Osteocyte (in vitro differentiated cells): ENCODE measurements around the gene HSH2D. TPM values are rescaled to one million over a fixed set of nuclear protein-coding genes. Genes with fewer than 3 reads are reported as not detected.

Source experiments
- DNase-seq: peaks from one replicate; pipeline ENCODE4 v3.0.0; 2021; ENCODE audit warnings: mixed read lengths; ENCODE audit not compliant: unreplicated experiment; ENCODE audit errors: extremely low spot score
- H3K27ac Mint-ChIP-seq: one replicate; pipeline ENCODE4 v1.8.0; 2021; ENCODE audit warnings: mild to moderate bottlenecking, mixed read lengths; ENCODE audit not compliant: unreplicated experiment
- H3K27me3 Mint-ChIP-seq: one replicate; pipeline ENCODE4 v1.8.0; 2021; ENCODE audit warnings: mixed read lengths; ENCODE audit not compliant: unreplicated experiment
- H3K36me3 Mint-ChIP-seq: one replicate; pipeline ENCODE4 v1.8.0; 2021; ENCODE audit warnings: mixed read lengths; ENCODE audit not compliant: unreplicated experiment
- H3K4me1 Mint-ChIP-seq: one replicate; pipeline ENCODE4 v1.8.0; 2021; ENCODE audit warnings: mixed read lengths; ENCODE audit not compliant: unreplicated experiment
- H3K4me3 Mint-ChIP-seq: one replicate; pipeline ENCODE4 v1.8.0; 2021; ENCODE audit warnings: mild to moderate bottlenecking, moderate library complexity, mixed read lengths; ENCODE audit not compliant: unreplicated experiment
- H3K9me3 Mint-ChIP-seq: one replicate; pipeline ENCODE4 v1.8.0; 2021; ENCODE audit warnings: mixed read lengths; ENCODE audit not compliant: unreplicated experiment
- CTCF ChIP-seq: fragments of 200-600 bp; sonication (generic); IDR thresholded peaks from 2 replicates; pipeline ENCODE4 v1.5.0; 2021; ENCODE audit warnings: antibody characterized with exemption, mild to moderate bottlenecking, moderate library complexity
- total RNA-seq: library from RNA; stranded (reverse); gene quantifications from 2 replicates; pipeline ENCODE4 v1.2.1, GENCODE V29; 2021

The HSH2D gene
- total RNA-seq, 1 donor from 2014 or later: not detected

GRCh38 chr19:16127776-16128371 lies 15.6 kb upstream of the HSH2D start:
- H3K27me3 Mint-ChIP-seq: no peaks in the 10 kb centered on the region
- no peak overlapping the region for H3K4me3 Mint-ChIP-seq
- H3K36me3 Mint-ChIP-seq: peaks cover 39% of the 10 kb centered on the region
- no peaks in the 10 kb centered on the region for H3K9me3 Mint-ChIP-seq
- H3K27ac Mint-ChIP-seq: no peak overlapping the region
- DNase-seq: no peak
- TF ChIP-seq CTCF: no peak
- no peaks in the 10 kb centered on the region for H3K4me1 Mint-ChIP-seq

- no peak for DNase-seq
- no peaks in the 10 kb centered on the region for H3K27me3 Mint-ChIP-seq
- H3K4me1 Mint-ChIP-seq: no peaks in the 10 kb centered on the region
- no peaks in the 10 kb centered on the region for H3K9me3 Mint-ChIP-seq
- H3K27ac Mint-ChIP-seq: no peak overlapping the region
- H3K4me3 Mint-ChIP-seq: no peak overlapping the region
- no peak for TF ChIP-seq CTCF
- H3K36me3 Mint-ChIP-seq: peaks cover 53% of the 10 kb centered on the region
Measured at GRCh38 chr19:16131648-16132047, 11.8 kb upstream of the HSH2D start.

GRCh38 chr19:16133818-16134217 lies 9.7 kb upstream of the HSH2D start:
- no peak overlapping the region for H3K4me3 Mint-ChIP-seq
- peaks cover 46% of the 10 kb centered on the region for H3K36me3 Mint-ChIP-seq
- no peaks in the 10 kb centered on the region for H3K27me3 Mint-ChIP-seq
- H3K9me3 Mint-ChIP-seq: no peaks in the 10 kb centered on the region
- no peak for TF ChIP-seq CTCF
- DNase-seq: no peak
- no peaks in the 10 kb centered on the region for H3K4me1 Mint-ChIP-seq
- no peak overlapping the region for H3K27ac Mint-ChIP-seq

GRCh38 chr19:16134510-16134909 lies 9.0 kb upstream of the HSH2D start:
- H3K4me3 Mint-ChIP-seq: no peak overlapping the region
- no peaks in the 10 kb centered on the region for H3K27me3 Mint-ChIP-seq
- no peak for DNase-seq
- H3K36me3 Mint-ChIP-seq: peaks cover 42% of the 10 kb centered on the region
- no peaks in the 10 kb centered on the region for H3K9me3 Mint-ChIP-seq
- H3K4me1 Mint-ChIP-seq: no peaks in the 10 kb centered on the region
- H3K27ac Mint-ChIP-seq: no peak overlapping the region
- TF ChIP-seq CTCF: no peak

GRCh38 chr19:16135430-16136127 lies 7.9 kb upstream of the HSH2D start:
- Mint-ChIP-seq H3K27me3 (no peaks in the 10 kb centered on the region), H3K4me1 (no peaks in the 10 kb centered on the region), H3K27ac (no peak overlapping the region), H3K9me3 (no peaks in the 10 kb centered on the region), H3K36me3 (peaks cover 35% of the 10 kb centered on the region), H3K4me3 (no peak overlapping the region)
- no peak for TF ChIP-seq CTCF
- no peak for DNase-seq
